Kidney glomerular epithelial cell (primary cell): ENCODE measurements around the gene PCCA.
"Not testable (repeated sequence)": the region's sequence is repeated elsewhere in the genome, so short reads cannot be mapped to it uniquely, and the experiment has no call there.

Source experiments
- DNase-seq: peaks from one replicate; lab custom pipeline; 2025; lab: John Stamatoyannopoulos, UW

The PCCA gene

DNA sequence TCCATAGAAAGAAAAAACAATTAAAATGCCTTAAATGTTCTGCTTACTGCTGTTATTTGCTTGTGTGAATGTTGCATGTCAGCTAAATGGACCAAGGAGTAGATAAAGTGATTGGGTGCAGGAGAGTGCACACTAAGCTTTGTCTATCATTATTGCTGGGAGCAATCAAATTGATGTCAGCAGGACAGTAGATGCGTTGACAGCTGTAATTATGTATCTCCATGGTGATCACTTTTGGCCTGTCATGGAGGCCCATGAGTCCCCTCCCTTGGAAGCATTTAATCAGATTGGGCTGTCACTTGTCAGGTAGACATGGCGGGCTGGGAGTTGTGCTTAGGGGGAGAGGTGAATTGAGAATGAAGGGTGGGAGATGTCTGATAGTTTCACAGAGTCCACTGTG lies 215.3 kb downstream of the PCCA start:
- no peak for DNase-seq

DNA sequence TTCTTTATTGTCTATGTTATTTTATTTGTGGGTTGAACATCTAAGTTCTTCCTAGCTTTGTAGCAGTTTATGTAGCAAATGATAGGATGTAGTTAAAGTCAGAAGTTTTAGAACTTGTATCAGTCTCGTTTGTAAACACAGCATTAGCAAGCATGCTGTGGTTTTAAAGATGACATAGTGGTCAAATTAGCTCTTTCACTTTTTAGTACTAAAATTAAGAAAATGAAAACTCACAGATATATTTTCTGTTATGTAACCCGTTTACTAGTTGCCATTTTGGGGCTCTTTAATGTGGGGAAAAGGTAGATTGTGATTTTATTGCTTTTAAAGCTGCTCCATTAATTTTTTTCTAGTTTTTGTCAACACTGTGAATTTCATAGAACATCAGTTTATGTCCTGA lies 216.5 kb downstream of the PCCA start:
- DNase-seq, result no peak

DNA sequence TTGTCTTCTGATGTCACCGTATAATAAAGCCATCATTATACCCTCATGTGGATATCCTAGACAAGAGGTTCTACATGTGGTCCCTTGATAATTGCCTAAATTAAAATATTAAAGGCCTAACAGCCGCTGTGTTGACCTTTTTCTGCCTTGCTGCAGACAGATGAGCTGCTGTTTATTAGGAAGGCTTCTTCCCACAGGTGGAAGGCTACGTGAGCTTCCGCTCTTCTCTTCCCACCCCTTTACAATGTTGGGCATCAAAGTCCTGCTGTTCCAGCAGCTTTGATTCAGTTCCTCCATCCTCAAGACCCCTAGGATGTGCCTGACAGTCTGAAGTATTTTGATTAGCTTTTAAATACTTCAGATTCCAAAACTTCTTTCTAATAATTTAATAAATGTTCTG lies 217.1 kb downstream of the PCCA start:
- no peak for DNase-seq

DNA sequence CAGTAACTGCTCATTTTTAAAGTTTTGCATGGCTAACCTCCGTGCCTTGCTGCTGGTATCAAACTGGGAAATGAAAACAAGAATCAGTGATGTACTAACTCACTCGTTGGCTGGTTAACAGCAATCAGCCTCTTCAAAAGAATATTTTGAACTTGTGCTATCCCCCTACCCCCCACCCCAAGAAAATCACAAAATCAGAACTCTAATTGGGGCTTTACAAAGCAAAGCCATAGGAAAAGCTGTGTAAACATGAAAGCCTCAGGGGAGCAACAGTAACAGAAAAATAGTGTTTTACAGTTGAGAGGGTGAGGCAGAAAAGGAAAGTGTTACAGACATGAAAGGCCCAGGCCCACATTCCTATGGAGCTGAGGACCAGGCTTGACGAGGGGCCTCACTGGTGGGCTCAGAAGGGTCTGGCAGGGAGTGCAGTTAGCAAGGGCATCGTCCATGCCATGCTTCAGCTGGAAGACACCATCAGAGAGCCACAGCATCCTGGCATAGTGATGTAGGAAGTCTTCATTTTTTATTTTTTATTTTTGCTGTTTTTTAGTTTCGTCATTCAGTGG lies 217.6 kb downstream of the PCCA start:
- DNase-seq, result no peak

DNA sequence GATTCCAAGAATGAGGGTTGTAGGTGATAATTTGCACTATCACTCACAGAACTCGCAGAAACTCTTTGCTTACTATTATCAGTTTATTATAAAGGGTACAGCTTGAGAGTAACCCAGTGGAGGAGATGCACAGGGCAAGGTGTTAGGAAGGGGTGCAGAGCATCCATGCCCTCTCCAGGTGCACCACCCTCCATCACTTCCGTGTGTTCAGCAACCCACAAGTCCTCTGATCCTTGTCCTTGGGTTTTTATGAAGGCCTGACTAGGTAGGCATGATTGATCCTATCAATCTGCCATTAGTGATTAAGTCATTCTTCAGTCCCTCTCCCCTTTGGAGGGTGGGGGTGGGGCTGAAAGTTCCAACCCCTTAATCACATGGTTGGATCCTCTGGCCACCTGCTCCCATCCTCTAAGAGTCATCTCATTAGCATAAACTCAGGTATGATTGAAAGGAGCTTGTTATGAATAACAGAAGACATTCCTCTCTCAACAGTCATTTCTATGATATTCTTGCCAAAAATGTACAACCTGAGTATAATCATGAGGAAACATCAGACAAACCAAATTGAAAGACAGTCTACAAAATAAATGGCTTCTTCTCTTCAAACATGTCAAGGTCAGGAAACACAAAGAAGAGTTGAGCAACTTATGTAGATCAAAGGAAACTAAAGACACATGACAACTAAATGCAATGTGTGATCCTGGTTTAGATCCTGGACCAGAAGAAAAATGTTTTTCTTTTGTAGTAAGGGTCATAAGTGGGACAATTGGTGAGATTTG lies 225.4 kb downstream of the PCCA start:
- no peak for DNase-seq

DNA sequence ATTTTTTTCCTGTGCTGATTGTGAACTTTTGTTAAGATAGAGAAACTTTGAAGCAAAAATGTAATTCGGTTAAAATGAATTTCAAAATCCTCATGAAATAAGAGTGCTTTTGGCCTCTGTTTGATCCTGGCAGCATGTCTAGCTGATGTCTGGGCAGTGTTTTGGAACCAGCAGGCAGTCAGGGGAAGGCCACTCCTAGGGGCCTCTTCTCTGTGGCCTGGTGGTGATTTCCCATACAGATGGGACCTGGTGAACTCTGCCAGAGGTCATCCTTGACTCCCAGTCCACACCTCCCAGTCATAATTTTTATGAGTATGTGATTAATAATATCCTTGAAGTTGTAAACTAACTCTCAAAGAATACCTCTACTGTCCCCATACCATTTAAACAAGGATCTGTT lies 226.6 kb downstream of the PCCA start:
- no peak for DNase-seq

DNA sequence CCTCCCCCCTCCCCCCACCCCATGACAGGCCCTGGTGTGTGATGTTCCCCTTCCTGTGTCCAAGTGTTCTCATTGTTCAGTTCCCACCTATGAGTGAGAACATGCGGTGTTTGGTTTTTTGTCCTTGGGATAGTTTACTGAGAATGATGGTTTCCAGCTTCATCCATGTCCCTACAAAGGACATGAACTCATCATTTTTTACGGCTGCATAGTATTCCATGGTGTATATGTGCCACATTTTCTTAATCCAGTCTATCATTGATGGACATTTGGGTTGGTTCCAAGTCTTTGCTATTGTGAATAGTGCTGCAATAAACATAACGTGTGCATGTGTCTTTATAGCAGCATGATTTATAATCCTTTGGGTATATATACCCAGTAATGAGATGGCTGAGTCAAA lies 229.6 kb downstream of the PCCA start:
- not testable (repeated sequence) for DNase-seq

DNA sequence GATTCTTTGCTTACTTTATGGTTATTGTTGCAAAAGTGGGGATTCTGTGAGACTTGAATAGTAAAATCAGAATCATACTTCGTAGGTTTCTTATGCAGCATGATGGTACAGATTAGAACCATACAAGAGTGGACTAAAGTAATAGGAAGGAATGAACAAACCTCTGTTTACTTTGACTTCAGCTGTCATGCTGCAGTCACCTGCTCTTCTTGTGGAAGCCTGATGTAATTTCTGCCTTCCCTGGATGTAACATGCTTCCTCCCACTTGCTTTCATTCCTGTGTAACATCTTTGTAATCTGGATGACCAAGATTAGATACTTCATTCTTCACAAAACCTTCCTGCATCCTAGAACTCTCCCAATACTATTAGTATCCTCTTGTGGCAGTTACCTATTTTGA lies 235.0 kb downstream of the PCCA start:
- no peak for DNase-seq

DNA sequence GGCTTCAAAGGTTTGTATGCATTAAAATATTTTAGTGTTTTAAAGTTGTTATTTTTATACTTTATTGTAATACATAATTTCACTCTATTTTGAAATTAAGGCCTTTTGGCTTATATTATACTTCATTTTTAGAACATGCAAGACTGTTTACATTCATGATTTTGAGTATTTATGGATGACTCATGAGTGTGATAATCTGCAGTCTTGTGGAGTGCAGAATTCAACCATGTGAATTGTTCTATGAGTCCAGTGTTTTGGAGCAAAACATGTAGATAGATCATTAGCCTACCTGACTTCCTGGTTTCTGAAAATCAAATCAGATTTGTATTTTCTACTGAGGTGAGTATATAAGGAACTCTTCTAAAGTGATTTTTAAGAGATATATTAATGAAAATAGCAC lies 241.8 kb downstream of the PCCA start:
- DNase-seq, result no peak

DNA sequence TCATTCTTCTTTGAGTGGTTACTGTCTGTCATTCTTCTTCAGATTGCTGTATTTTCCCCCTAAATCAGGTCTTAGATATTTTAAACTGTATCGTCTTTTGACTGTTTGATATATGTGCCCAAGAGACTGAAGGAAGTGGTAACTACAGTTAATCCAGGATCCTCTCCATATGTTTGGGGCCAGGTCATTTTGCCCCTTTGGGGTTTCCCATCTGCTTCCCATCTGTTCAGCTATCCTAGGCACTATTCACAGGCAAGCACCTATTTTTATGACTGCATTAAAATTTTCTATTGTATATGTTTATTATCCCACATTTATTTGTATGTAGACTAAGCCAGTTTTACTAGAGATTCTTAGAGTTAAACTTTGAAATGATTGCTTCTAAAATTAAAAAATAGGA lies 244.2 kb downstream of the PCCA start:
- DNase-seq, result no peak

DNA sequence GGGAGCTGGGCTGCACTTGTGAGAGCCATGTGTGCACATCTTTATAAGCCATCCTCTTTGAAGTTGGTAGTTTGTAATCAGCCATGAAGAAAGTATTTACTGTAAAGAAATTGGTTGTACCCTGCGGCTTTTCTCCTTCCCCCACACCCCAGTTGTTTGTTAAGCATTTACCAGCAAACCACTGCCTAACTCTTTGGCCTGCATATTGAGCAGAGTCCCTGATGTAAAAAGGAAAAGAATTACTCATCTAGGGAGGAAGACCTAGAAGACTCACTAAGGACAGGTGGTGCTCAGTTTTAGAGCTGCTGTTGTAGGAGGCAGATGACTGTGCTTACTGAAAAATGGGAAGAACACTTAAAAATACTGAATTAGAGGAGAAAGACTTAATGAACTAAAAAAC lies 245.3 kb downstream of the PCCA start:
- no peak for DNase-seq

DNA sequence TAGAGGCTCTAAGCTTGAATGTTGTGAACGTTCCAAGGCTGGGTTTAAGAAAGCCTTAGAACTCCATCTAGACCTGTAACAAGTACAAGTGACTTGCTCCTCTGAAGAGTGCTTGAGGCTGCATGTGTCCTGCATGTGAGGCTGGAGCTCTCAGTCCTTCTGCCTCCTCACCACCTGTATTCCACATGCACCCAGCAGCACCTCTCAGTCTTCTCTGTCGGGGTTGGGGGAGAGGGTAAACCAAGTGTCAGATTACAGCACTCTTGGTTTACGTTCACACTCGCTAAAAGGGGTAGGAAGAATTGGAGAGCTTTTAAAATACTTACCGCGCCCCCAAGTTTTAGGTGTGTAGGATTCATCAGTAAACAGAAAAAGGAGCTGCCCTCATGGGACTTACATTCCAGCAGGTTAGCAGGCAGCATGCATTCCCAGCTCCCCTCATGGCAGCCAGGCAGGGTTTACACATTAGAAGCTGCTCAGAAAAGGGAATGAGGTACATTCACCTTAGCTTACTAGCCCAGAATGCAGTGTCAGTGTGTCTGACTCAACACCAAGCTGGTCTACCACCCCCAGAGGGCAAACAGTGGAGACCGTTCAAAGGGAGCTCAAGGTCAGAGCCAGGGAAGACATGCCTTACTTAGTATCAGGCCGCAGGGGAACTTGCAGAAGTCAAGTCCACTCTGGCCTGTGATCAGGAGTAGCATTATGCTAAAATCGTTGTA lies 248.1 kb downstream of the PCCA start:
- DNase-seq, result no peak

DNA sequence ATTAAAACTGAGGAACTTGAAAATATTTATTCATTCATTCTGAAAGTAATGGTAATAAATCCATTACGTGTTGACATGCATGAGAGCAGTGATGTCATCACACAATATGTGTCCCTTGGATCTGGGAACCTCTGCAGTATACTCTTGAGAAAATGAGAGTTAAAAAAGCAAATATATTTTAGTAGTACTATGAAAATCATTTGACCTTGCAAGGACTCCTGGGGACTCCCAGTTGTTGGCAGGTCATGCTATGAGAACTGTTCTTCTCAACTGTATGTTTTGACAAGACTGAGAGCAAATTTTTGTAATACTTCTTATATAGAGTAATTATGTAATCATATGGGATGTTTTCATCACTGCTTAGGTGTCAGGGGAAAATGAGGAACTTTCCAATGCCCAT lies 249.4 kb downstream of the PCCA start:
- no peak for DNase-seq

DNA sequence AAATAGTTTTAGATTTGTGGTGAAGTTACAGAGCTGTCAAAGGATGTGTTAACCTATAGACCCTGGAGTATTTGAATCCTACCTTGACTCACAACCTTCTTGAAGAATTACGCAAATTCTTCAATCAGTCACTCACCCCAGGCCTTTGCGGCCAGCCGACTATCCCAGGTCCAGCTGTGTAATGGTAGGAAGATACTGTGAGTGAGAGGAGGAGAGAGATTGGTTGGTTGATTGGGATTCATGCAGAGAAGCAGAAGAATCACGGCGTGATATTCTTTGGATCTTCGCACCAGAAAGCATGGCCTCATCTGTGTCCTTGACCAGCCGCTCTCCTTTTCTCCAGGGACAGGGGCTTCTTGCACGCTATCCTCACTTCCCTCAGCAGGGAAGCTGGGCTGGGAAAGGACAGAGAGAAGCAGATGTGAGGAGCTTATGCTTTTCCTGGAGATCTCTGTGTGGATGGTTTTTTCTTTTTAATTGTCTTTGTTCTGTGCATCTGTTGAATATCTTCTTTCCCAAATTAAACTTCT lies 250.6 kb downstream of the PCCA start:
- DNase-seq, result no peak

DNA sequence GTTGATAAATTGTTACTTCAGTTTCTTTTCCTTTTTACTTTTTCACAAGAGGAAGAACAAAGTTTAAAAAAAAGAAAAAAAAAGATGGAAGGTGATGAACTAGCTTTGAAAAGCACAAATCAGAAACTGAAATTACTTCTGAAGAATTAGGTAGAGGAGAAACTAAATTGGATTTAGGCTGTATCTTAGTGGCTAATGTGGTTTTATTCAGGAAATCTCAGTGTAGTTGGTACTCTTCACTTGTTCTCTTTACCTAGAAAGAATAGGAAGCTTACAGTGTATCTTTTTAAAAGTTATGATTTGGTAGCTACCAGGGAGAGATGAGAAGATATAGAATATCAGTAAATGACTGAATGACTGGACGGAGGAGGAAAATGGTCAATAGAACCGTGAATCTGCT lies 252.0 kb downstream of the PCCA start:
- DNase-seq, result no peak

DNA sequence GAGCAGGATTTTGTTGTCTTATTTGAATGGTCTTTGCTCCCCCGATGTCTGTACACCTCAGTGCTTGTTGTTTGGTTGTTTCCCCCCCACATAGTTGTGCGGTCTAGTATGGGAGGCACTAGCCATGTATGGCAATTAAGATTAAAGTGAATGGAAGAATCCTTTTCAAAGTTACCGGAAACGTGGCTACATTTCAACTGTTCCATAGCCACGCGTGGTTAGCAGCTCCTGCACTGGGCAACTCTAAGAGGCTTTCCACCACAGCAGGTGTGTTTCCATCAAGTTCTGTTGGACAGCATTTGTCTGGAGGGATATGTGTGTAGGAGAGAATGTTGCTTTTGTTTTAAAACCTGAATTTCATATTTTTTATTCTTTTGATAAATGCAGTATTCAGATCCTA lies 252.4 kb downstream of the PCCA start:
- no peak for DNase-seq

DNA sequence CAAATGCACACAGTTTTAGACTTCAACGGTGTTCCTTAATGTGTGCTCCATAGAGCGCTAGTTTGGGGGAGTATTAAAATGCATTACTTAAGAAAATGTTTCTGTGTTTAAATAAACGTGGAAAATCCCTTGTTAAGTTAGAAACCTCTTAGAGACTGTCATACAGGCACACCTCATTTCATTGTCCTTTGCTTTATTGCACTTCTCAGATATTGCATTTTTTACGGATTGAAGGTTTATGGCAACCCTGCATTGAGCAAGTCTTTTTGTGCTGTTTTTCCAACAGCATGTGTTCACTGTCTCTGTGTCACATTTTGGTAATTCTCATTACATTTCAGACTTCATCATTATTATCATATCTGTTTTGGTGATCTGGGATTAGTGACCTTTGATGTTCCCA lies 255.7 kb downstream of the PCCA start:
- DNase-seq, result no peak

DNA sequence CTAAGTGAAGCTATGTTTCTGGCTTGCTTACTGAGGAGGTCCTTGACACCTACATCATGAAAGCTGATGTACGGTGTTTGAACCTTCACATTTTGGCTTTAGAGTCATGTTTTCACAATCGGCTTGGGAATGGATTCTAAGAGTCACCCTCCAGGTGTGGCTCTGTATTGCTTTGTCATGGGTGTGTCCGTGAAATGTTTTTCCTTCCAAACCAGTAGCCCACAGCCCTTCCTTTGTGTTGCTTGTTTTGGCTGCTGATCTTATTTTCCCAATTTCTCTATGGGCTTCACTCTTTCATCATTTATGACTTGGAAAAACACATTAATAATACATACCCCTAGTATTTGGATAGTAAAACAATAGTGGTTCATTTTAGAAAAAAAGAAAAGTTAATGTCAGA lies 259.1 kb downstream of the PCCA start:
- DNase-seq, result no peak

DNA sequence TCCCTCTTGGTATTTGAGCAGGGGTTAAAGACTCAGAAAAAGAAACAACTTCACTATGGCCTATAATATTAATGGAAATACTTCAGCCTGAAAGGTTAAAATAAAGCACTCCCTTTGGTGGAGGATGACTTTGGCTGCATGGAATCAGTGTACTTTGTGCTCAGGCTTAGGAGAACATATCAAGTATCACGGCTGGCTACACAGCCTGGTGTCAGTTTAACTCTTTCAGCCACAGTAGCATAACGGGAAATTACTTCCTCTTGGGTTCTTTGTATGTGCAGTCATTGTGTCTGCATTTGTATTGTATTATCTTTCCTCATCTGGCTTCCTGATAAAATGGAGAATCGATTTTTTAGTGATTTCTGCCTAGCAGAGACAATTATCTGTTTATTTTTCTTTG lies 260.7 kb downstream of the PCCA start:
- DNase-seq, result no peak

DNA sequence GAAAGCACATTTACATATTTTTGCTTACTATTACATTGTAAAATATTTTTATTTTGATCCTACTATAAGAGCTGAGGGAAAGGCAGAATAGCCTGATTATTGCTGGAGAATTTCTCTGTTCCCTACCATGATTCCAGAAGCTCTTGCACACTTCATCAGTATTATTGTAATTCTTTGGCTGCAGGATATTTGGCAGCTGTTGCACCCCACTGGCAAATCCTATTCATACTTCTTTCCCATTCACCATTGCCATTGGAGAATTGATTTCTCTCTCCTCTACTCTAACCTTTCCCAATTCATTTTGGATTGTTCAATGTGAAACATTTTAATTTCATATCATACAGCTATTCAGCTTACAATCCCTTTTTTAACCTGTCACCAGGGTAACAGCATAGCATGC lies 261.7 kb downstream of the PCCA start:
- DNase-seq, result no peak

DNA sequence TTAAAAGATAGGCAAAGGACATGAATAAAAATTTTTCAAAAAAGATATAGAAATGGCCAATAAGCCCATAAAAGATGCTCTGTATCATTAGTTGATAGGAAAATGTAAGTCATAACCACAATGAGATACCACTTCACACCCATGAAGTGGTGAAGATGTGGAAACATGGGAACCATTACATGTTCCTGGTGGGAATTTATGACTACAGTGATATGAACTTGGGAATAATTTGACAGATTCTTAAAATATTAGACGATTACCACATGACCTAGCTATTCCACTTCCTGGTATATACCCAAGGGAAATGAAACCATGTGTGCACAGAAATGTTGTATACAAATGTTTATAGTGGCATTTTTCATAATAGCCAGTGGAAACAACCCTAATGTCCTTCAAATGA lies 267.5 kb downstream of the PCCA start:
- no peak for DNase-seq

DNA sequence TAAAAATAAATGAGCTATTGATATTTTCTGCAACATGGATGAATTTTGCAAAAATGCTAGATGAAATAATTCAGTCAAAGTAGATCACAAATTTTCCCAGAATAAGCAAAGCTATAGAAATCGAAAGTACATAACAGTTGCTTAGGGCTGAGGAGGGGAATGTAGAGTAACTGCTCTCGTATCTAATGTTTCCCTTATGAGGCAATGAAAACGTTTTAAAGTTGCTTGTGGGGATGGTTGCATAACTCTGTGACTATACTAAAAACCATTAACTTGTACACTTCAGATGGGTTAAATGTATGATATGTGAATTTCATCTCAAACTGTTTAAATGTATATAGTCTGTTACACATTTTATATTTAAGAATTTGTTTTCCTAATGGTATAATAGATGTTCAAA lies 268.0 kb downstream of the PCCA start:
- DNase-seq, result no peak

DNA sequence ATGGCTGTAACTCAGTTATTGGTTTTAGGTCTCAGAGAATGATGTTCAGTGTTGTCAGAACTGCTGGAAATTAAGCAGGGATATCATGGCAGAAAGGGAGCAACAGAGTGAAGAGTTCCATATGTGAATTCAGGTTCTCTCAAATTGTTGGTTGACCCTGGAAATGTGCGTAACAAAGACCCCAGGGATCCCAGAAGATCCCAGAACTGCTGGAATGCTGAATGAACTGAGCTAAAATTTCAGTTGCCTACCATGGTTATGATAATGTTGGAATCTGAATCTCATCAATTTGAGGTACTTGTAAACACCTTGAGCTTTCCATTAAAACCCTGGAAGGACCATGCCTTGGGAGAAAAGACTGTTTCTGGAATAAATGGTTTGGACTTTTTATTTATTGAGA lies 268.9 kb downstream of the PCCA start:
- DNase-seq, result no peak
